Body of pancreas (tissue), 4 donors: ENCODE measurements around the gene ABLIM1. TPM values are rescaled to one million over a fixed set of nuclear protein-coding genes. Genes with fewer than 3 reads are reported as not detected.
A peak's percentile ranks its signal among the peaks of the same experiment; 100 is the strongest.

Experiments used
- ATAC-seq: fragments of 150-250 bp; one replicate; pipeline ENCODE4 v1.9.1; 2016
- DNase-seq, 4 donors: peaks; one replicate each; pipeline ENCODE4 v3.0.0-alpha.2; 2019
- H3K27ac ChIP-seq, 4 donors: fragments of 200-600 bp; sonication (generic); 1 replicate in 3 of 4; 2 replicates in 1 of 4; pipeline versions ENCODE4 v1.5.1 to v1.6.1; 2016 to 2019; ENCODE audit warnings: mild to moderate bottlenecking in 1 of 4, mixed read lengths in 1 of 4, moderate library complexity in 1 of 4
- H3K27me3 ChIP-seq, 2 donors: fragments of 200-600 bp; sonication (generic); one replicate each; pipeline ENCODE4 v1.6.0; 2016; ENCODE audit warnings: mild to moderate bottlenecking in 1 of 2
- H3K36me3 ChIP-seq, 2 donors: fragments of 200-600 bp; sonication (generic); replicated peaks in 1 of 2; 2 replicates each; pipeline ENCODE4 v1.5.1; 2016; ENCODE audit warnings: low read depth in 2 of 2; ENCODE audit not compliant: insufficient read depth in 1 of 2
- H3K4me1 ChIP-seq: fragments of 200-600 bp; sonication (generic); one replicate; pipeline ENCODE4 v1.6.0; 2016
- H3K4me3 ChIP-seq, 2 donors: fragments of 200-600 bp; sonication (generic); 1 replicate in 1 of 2; 2 replicates in 1 of 2; pipeline ENCODE4 v1.5.1; 2016 to 2019
- H3K9me3 ChIP-seq, 3 donors: fragments of 200-600 bp; sonication (generic); 1 replicate in 2 of 3; 2 replicates in 1 of 3; pipeline ENCODE4 v1.5.1; 2016
- POLR2A ChIP-seq, 3 donors: fragments of 450-650 bp; IDR thresholded peaks; one replicate each; pipeline ENCODE4 v1.6.1; 2016; ENCODE audit warnings: antibody characterized with exemption in 3 of 3, mild to moderate bottlenecking in 2 of 3
- WGBS, 2 donors: methylation state at CpG; one replicate each; pipeline ENCODE4 v1.1.5; 2017; 5-methylcytosine and 5-hydroxymethylcytosine counted together
- intact Hi-C: fragments of 100-400 bp; cut with DNase I; formaldehyde crosslinking; loops from one replicate; pipeline ENCODE4 v1.15.1; 2023
- total RNA-seq, 2 donors: library from RNA; depleted of rRNA; stranded (reverse); fragments of >200 nt; gene quantifications; one replicate each; pipeline ENCODE4 v1.1.0, GENCODE V29; 2016
- TF ChIP-seq, protein P1 (sequence below), 7 experiments: fragments of 450-650 bp in 4 of 7; fragments of 200-600 bp in 3 of 7; sonication (generic) in 3 of 7; IDR thresholded peaks; one replicate each; pipeline ENCODE4 v1.5.1; 2016 to 2019; ENCODE audit warnings: antibody characterized with exemption in 7 of 7

The ABLIM1 gene
- total RNA-seq, 2 donors from 2014 or later = 34.6 to 54.7 TPM

DNA sequence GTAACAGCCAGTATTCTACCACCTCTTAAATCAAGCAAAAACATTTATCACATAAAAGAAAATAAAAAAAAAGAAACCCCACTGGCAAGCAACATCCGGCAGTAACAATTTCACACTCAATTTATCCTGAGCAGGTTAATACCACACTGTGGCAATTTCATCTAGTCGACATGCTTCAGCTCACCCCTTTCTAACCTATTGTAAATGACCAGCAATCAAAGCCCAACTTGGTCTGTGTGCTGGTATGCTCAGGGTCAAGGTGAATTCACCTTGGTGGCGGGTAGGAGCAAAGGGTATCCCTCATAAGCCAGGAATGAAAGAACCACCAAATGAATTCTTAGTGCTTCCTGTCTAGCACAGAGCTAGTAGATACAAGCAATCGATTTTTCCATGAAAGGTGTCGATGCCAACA is 144.7 kb downstream of the ABLIM1 start:
- ATAC-seq = peak; percentile 35
- no peak for TF ChIP-seq POLR2A (IDR thresholded peaks at IDR 0.05)
- TF ChIP-seq, protein P1, sequence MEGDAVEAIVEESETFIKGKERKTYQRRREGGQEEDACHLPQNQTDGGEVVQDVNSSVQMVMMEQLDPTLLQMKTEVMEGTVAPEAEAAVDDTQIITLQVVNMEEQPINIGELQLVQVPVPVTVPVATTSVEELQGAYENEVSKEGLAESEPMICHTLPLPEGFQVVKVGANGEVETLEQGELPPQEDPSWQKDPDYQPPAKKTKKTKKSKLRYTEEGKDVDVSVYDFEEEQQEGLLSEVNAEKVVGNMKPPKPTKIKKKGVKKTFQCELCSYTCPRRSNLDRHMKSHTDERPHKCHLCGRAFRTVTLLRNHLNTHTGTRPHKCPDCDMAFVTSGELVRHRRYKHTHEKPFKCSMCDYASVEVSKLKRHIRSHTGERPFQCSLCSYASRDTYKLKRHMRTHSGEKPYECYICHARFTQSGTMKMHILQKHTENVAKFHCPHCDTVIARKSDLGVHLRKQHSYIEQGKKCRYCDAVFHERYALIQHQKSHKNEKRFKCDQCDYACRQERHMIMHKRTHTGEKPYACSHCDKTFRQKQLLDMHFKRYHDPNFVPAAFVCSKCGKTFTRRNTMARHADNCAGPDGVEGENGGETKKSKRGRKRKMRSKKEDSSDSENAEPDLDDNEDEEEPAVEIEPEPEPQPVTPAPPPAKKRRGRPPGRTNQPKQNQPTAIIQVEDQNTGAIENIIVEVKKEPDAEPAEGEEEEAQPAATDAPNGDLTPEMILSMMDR (IDR thresholded peaks at IDR 0.05) = no peak
- H3K9me3 ChIP-seq = no peaks in the 10 kb centered on the region
- H3K4me3 ChIP-seq = no peak overlapping the region
- intact Hi-C loops = no loop called here
- 21 to 28% methylated on average over 5 of the region's 5 CpGs for WGBS, 2 donors
- no peaks in the 10 kb centered on the region for H3K36me3 ChIP-seq
- H3K4me1 ChIP-seq = peaks cover 13% of the 10 kb centered on the region
- no peaks in the 10 kb centered on the region for H3K27me3 ChIP-seq
- H3K27ac ChIP-seq = peak overlapping the region in 1 of 4 donors; percentile 10
- no peak for DNase-seq

DNA sequence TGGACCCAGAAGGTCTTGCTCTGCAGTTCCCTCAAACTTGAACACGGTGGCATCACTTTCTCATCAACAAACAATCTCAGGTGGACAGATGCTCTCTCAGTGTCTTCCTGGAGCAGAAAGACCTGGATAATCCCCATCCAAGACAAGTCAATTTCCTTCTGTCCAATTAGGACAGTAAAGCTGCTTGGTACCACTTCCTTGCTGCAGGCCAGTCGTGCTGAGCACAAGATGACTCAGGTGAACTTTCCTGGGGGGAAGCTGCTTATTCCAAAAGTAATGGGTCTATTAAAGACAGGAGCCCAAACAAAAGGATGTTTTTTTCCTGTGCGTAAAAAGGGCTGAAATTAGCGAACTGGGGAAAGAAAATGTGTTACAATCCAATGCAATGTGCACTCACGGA is 146.2 kb downstream of the ABLIM1 start:
- TF ChIP-seq, protein P1 (IDR thresholded peaks at IDR 0.05) = no peak
- no peak for TF ChIP-seq POLR2A (IDR thresholded peaks at IDR 0.05)
- 89 to 94% methylated on average over 5 of the region's 5 CpGs for WGBS, 2 donors
- ATAC-seq (no peak), DNase-seq (no peak)
- Histone ChIP-seq H3K36me3 (no peaks in the 10 kb centered on the region), H3K4me3 (no peak overlapping the region), H3K9me3 (no peaks in the 10 kb centered on the region), H3K27ac (no peak overlapping the region), H3K4me1 (peaks cover 28% of the 10 kb centered on the region), H3K27me3 (no peaks in the 10 kb centered on the region)
- intact Hi-C loops = no loop called here

DNA sequence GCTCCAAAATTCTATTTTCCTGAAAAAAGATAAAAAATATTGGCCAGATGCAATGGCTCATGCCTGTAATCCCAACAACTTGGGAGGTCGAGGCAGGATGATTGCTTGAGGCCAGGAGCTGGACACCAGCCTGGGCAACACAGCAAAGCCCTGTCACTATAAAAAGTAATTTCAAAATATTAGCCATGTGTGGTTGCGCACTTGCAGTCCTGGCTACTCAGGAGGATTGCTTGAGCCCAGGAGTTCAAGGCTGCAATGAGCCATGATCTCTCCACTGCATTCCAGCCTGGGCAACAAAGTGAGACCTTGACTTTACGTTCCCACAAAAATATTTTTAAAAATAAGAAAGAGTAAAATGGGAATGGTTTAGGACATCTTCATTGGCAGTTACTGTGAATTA is 149.7 kb downstream of the ABLIM1 start:
- no peak for TF ChIP-seq POLR2A (IDR thresholded peaks at IDR 0.05)
- TF ChIP-seq, protein P1 (IDR thresholded peaks at IDR 0.05) = no peak
- no peak overlapping the region for H3K4me3 ChIP-seq
- DNase-seq = no peak
- intact Hi-C loops = no loop called here
- no peaks in the 10 kb centered on the region for H3K27me3 ChIP-seq
- no peaks in the 10 kb centered on the region for H3K9me3 ChIP-seq
- H3K4me1 ChIP-seq = peaks cover 38% of the 10 kb centered on the region
- 76 to 80% methylated on average over 3 of the region's 3 CpGs for WGBS, 2 donors
- H3K36me3 ChIP-seq = no peaks in the 10 kb centered on the region
- peak overlapping the region in 3 of 4 donors; percentile 60 to 71 (median 68) for H3K27ac ChIP-seq
- ATAC-seq = no peak

DNA sequence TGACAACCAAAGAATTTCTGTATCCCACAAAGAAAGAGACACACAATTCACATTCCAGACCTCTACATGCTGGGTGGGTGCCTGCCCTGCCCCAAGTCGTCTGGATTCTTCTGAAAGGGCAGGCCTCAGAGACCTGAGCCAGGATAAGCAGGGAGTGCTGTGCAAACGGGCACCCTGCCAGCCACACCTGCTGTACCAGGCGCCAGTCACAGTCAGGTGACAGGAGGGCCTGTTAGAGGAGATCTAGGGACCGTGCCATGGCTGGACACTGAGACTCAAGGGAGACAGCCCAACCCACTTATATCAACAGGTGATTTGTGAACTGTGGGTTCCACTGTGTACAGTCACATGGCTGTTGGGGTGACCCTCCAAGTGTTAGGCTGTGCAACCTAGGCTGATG is 150.6 kb downstream of the ABLIM1 start:
- peaks cover 36% of the 10 kb centered on the region for H3K4me1 ChIP-seq

More for the DNA sequence above, 150.6 kb downstream of the ABLIM1 start:
- DNase-seq (peak; percentile 91 to 97 (median 94)), ATAC-seq (peak; percentile 97)
- Histone ChIP-seq H3K4me3 (no peak overlapping the region), H3K27ac (peak overlapping the region; percentile 60 to 79 (median 70)), H3K27me3 (no peaks in the 10 kb centered on the region), H3K36me3 (no peaks in the 10 kb centered on the region), H3K9me3 (no peaks in the 10 kb centered on the region)
- 6 to 15% methylated on average over 3 to 4 of the region's 4 CpGs for WGBS, 2 donors
- intact Hi-C loops = no loop called here
- TF ChIP-seq, protein P1 (IDR thresholded peaks at IDR 0.05) = no peak
- no peak for TF ChIP-seq POLR2A (IDR thresholded peaks at IDR 0.05)
